Prostate gland (tissue), 2 donors: Measurements from ENCODE around the gene PTPRK.

Experiments used
- POLR2A ChIP-seq: fragments of 450-650 bp; IDR thresholded peaks from one replicate; pipeline ENCODE4 v1.6.1; 2016; ENCODE audit warnings: antibody characterized with exemption, mild to moderate bottlenecking
- TF ChIP-seq, protein P1 (sequence below), 4 experiments: fragments of 200-600 bp in 2 of 4; fragments of 450-650 bp in 2 of 4; sonication (generic) in 2 of 4; IDR thresholded peaks; 1 replicate in 3 of 4; 2 replicates in 1 of 4; pipeline ENCODE4 v1.5.1; 2016 to 2019; ENCODE audit warnings: antibody characterized with exemption in 4 of 4, mild to moderate bottlenecking in 2 of 4, moderate library complexity in 2 of 4

GRCh38 chr6:128446497-128446896 lies 73.9 kb downstream of the PTPRK start:
- TF ChIP-seq, protein P1, sequence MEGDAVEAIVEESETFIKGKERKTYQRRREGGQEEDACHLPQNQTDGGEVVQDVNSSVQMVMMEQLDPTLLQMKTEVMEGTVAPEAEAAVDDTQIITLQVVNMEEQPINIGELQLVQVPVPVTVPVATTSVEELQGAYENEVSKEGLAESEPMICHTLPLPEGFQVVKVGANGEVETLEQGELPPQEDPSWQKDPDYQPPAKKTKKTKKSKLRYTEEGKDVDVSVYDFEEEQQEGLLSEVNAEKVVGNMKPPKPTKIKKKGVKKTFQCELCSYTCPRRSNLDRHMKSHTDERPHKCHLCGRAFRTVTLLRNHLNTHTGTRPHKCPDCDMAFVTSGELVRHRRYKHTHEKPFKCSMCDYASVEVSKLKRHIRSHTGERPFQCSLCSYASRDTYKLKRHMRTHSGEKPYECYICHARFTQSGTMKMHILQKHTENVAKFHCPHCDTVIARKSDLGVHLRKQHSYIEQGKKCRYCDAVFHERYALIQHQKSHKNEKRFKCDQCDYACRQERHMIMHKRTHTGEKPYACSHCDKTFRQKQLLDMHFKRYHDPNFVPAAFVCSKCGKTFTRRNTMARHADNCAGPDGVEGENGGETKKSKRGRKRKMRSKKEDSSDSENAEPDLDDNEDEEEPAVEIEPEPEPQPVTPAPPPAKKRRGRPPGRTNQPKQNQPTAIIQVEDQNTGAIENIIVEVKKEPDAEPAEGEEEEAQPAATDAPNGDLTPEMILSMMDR (IDR thresholded peaks at IDR 0.05), result no peak
- no peak for TF ChIP-seq POLR2A
